Activated CD4-positive, alpha-beta T cell treated with anti-CD3 and anti-CD28 coated beads for 48 hours (primary cell): Measurements from ENCODE around the gene DOCK6.

Experiments used
- DNase-seq: peaks from one replicate; pipeline ENCODE4 v3.0.0-alpha.2; 2020

DOCK6 gene

DNA sequence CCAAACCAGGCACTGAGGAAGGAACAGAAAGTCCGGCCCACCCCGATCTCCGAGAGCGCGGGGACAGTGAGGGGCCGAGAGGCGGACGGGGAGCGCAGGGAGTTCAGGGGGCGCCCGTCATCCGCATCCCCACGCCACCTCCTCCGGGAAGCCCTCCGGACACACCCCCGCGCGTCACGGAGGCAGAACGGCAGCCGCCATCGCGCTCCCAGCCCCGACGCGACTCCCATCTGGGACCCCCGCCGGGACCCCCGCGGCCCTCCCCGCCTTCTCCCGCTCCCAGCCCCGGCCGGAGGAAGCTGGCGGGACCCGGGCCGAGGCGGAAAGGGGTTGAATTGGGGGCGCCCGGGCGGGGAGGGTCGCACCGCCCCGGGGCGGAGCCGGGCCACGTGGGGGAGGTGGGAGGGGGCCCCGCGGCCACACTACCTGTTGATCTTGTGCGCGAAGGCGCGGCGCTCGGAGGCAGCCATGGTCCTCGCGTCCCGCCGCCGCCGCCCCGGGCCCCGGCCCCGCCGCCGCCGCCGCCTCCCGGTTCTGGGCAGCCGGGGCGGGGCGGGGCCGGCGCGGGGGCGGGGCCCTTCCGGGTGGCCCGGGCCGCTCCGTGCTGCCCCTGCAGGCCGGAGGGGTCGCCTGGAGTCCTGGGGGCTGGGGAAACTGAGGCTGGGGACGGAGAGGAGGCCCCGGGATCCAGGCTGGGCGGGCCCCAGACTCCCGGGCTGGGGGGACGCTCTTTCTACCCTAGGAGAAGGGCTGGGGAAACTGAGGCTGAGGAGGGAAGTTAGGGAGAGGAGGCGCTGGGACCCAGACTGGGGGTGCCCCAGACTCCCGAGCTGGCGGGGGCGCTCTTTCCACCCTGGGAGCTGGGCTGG is at the start of gene DOCK6:
Gene DOCK6 (minus strand): TSS at position 554 of the 869 bp plus-strand sequence. CDS start 84 bp downstream, at position 470.
- peak; percentile 39 for DNase-seq

GRCh38 chr19:11306337-11306736 is 44.0 kb upstream of the DOCK6 start:
- no peak for DNase-seq

DNA sequence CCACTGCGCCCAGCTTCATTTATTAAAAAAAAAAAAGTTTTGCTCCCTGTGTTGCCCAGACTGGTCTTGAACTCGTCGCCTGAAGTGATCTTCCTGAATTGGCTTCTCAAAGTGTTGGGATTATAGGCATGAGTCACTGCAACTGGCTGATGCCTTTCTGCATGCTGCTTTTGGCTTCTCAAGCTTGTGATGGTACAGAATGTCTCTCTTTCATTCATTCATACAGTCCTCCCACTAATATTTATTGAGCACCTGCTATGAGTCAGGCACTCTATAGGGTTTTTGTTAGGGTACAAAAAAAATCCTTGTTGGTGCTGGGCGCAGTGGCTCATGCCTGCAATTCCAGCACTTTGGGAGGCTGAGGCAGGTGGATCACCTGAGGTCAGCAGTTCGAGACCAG is 42.6 kb upstream of the DOCK6 start:
- DNase-seq, result no peak

- DNase-seq, result no peak
These were observed 38.4 kb upstream of the DOCK6 start for GRCh38 chr19:11300811-11301120.

GRCh38 chr19:11299946-11300810 is 37.9 kb upstream of the DOCK6 start:
- no peak for DNase-seq

DNA sequence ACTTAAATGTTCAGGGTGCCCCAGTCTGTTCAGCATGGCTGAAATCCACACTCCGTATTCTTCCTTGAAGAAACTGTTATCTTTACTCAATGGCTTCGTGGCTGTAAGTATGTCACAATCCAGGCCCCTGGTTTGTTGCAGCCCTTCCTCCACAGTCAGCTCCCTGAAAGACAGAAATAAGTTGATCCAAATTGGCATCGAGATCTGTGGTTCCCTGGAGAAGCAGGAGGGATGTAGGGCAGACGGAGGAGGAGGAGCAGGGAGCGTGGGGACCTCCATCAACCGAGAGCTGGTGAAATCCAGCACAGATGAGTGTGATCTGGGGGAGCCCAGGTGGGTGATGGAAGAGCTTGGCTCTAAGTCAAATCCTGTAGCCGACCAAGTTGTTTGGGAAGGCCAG is 33.9 kb upstream of the DOCK6 start:
- DNase-seq, result no peak

DNA sequence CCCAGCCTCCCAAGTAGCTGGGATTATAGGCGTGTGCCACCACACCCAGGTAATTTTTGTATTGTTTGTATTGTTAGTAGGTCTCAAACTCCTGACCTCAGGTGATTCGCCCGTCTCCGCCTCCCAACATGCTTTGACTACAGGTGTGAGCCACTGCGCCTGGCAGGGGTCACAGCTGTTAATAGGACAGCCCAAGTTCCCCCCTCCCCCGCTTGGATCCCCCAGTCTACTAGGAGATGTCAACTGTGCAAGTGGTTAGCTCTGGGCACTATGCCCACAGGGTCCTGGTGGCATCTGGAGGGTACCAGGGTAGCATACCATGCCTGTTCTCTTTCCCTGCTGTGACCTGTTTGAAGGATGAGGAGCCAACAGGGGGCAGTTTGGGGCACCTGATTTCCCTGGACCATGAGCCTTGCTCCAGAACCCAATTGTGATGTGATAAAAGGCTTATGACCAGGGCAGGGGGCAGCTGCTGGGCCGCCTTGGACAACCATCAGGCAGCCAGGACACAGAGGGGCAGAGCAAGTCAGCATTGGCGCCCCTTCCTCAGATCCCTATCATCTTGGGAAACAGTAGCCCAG is 33.4 kb upstream of the DOCK6 start, which contains the start of gene TSPAN16:
Gene TSPAN16 (plus strand): TSS at position 496 of the 581 bp plus-strand sequence. CDS start 138 bp downstream, outside the sequence.
- DNase-seq, result no peak

- no peak for DNase-seq
These were observed 32.9 kb upstream of the DOCK6 start for GRCh38 chr19:11295180-11295579.

- DNase-seq, result peak; percentile 90
These were observed 31.4 kb upstream of the DOCK6 start for GRCh38 chr19:11293433-11294389.

GRCh38 chr19:11291991-11292390 is 29.7 kb upstream of the DOCK6 start:
- DNase-seq, result no peak

- no peak for DNase-seq
These were observed 29.1 kb upstream of the DOCK6 start for GRCh38 chr19:11291415-11291814.

GRCh38 chr19:11290256-11290655 is 27.9 kb upstream of the DOCK6 start:
- DNase-seq, result no peak

- no peak for DNase-seq
These were observed 26.0 kb upstream of the DOCK6 start for GRCh38 chr19:11288349-11288748.

DNA sequence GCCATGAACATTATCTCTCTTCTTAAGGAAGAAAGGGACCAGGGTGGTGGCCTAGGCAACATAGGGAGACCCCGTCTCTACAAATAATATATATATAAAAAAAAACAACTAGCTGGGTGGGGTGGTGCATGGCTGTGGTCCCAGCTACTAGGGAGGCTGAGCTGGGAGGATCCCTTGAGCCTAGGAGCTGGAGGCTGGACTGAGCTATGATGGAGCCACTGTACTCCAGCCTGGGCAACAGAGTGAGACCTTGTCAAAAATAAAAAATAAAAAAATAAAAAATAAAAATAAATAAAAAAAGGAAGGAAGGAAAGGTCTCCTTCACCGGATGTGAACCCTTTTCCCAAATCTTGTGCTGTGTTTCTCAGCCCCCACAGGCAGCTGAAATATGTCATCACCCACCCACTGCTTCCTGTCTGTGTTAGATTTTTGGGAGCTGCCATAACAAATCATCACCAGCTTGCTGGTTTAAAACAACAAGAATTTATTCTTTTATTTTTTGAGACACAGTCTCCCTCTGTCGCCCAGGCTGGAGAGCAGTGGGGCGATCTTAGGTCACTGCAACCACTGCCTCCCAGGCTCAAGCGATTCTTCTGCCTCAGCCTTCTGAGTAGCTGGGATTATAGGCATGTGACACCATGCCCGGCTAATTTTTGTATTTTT is 24.1 kb upstream of the DOCK6 start:
- no peak for DNase-seq

- DNase-seq, result no peak
These were observed 22.2 kb upstream of the DOCK6 start for GRCh38 chr19:11284515-11284914.

DNA sequence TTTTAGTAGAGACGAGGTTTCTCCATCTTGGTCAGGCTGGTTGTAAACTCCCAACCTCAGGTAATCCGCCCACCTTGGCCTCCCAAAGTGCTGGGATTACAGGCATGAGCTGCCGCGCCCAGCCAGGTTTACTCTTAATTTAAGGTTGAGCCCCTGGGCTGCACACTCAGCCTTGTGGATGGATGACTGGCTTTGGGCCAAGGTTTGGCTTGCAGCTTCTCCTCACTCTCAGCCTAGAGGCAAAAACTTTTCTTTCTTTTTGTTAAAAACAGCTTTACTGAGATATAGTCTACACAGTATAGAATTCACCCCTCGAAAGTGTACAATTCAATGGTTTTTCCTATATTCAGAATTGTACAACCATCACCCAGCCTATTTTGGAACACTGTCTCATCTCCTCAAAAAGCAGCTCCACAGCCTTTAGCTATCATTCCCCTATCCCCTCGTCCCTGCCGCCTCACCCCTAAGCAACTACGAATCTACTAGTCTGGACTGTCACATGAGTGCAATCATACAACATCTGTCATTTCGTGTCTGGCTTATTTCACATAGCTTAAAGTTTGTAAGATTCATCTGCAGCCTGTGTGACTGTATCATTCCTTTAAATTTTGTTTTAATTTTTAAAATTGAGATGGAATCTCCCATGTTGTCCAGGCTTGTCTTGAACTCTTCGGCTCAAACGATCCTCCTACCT is 19.2 kb upstream of the DOCK6 start:
- no peak for DNase-seq

- peak; percentile 24 for DNase-seq
These were observed 17.3 kb upstream of the DOCK6 start for GRCh38 chr19:11279505-11280236.

GRCh38 chr19:11278670-11279069 is 16.3 kb upstream of the DOCK6 start:
- no peak for DNase-seq

GRCh38 chr19:11274533-11275086 is 12.3 kb upstream of the DOCK6 start:
- DNase-seq, result no peak

DNA sequence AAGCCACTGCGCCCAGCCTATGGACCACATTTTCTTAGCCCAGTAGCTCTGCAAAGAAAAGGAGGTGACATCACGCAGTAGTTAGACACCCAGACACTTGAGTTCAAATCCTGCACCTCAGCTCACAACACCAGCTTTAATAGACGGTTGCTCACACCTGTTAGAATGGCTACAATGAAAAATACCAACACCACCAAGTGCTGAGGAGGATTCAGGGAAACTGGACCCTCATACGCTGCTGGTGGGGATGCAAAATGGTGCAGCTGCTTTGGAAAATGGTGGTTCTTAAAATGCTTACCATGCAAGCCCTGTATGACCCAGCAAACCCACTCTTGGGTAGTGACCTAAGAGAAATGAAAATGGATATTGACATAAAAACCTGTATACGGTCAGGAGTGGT is 11.7 kb upstream of the DOCK6 start:
- DNase-seq, result no peak
